ENCODE data around the gene NUP210.

The NUP210 gene

GRCh38 chr3:13341229-13341905 lies 78.8 kb downstream of the NUP210 start:
- DNase-seq (ENCODE audit: extremely low spot score), result no peak
- TF ChIP-seq CTCF (IDR thresholded peaks at IDR 0.05; ENCODE audit: control extremely low read depth, extremely low read depth, low read depth, missing control alignments), result no peak
- ChIA-PET CTCF (interaction anchor here (1.5 to 2.0 kb wide), 2 partner anchors 14 to 17 kb away, joined by 4 to 8 read pairs; no protein-coding TSS in a partner anchor), POLR2A (no interaction called here)

GRCh38 chr3:13339833-13340232 lies 80.3 kb downstream of the NUP210 start:
- no peak for DNase-seq (ENCODE audit: extremely low spot score)
- TF ChIP-seq CTCF (IDR thresholded peaks at IDR 0.05; ENCODE audit: control extremely low read depth, extremely low read depth, low read depth, missing control alignments), result no peak
- POLR2A ChIA-PET, result no interaction called here
- CTCF ChIA-PET, result no interaction called here

- ChIA-PET POLR2A (no interaction called here), CTCF (no interaction called here)
- TF ChIP-seq CTCF (IDR thresholded peaks at IDR 0.05; ENCODE audit: control extremely low read depth, extremely low read depth, low read depth, missing control alignments), result no peak
- no peak for DNase-seq (ENCODE audit: extremely low spot score)
Observed at GRCh38 chr3:13338996-13339395, 81.1 kb downstream of the NUP210 start.

GRCh38 chr3:13338231-13338630 lies 81.9 kb downstream of the NUP210 start:
- CTCF ChIA-PET, result no interaction called here
- POLR2A ChIA-PET, result no interaction called here

GRCh38 chr3:13336592-13336991 lies 83.5 kb downstream of the NUP210 start:
- CTCF ChIA-PET, result no interaction called here

More at GRCh38 chr3:13338231-13338630, 81.9 kb downstream of the NUP210 start:
- TF ChIP-seq CTCF (IDR thresholded peaks at IDR 0.05; ENCODE audit: control extremely low read depth, extremely low read depth, low read depth, missing control alignments), result no peak
- no peak for DNase-seq (ENCODE audit: extremely low spot score)

GRCh38 chr3:13335503-13335902 lies 84.6 kb downstream of the NUP210 start:
- ChIA-PET POLR2A (no interaction called here), CTCF (no interaction called here)
- no peak for TF ChIP-seq CTCF (IDR thresholded peaks at IDR 0.05; ENCODE audit: control extremely low read depth, extremely low read depth, low read depth, missing control alignments)
- DNase-seq (ENCODE audit: extremely low spot score), result no peak

More at GRCh38 chr3:13336592-13336991, 83.5 kb downstream of the NUP210 start:
- no peak for DNase-seq (ENCODE audit: extremely low spot score)
- TF ChIP-seq CTCF (IDR thresholded peaks at IDR 0.05; ENCODE audit: control extremely low read depth, extremely low read depth, low read depth, missing control alignments), result no peak
- POLR2A ChIA-PET, result no interaction called here

All from GM10248 (cell line).